Measurements from ENCODE around the gene DNAH2.
A peak's percentile ranks its signal among the peaks of the same experiment; 100 is the strongest.

DNAH2 gene

GRCh38 chr17:7818746-7819645, 101.5 kb downstream of the DNAH2 start:
- DNase-seq (ENCODE audit: low spot score) (no peak), FAIRE-seq (no peak)

- no peak for FAIRE-seq
- no peak for DNase-seq (ENCODE audit: low spot score)
These were observed 102.7 kb downstream of the DNAH2 start for GRCh38 chr17:7820231-7820630.

DNA sequence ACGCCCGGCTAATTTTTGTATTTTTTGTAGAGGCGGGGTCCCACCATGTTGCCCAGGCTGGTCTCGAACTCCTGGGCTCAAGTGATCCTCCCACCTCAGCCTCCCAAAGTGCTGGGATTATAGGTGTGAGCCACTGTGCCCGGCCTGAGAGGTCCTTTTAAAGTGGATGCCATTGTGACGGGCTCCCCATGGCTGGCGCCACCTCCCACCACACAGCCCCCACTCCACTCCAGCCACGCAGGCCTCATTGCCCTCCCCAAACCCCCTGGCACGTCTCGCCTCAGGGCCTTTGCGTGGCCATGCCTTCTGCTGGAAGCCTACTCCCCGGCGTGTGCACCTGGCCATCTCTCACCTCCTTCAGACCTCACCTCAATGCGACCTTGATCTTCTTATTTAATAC, 104.6 kb downstream of the DNAH2 start:
- no peak for DNase-seq (ENCODE audit: low spot score)
- FAIRE-seq = no peak

DNA sequence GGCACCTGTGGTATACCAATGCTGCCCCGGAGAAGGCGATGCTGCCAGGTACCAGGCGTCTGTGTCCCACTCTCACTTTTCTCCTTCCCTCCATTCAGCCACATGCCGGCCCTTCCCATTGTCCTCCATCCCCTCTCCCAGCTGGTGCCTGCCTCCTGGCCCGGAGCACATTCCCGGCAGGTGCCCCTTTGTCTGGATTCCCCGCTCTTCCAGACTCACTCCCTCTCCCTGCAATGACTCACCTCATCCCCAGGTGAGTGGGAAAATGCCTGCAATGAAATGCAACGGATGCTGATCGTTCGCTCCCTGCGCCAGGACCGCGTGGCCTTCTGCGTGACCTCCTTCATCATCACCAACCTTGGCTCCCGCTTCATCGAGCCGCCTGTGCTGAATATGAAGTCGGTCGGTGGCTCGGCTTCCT, 106.0 kb downstream of the DNAH2 start:
- DNase-seq (ENCODE audit: low spot score) = no peak
- FAIRE-seq = no peak

DNA sequence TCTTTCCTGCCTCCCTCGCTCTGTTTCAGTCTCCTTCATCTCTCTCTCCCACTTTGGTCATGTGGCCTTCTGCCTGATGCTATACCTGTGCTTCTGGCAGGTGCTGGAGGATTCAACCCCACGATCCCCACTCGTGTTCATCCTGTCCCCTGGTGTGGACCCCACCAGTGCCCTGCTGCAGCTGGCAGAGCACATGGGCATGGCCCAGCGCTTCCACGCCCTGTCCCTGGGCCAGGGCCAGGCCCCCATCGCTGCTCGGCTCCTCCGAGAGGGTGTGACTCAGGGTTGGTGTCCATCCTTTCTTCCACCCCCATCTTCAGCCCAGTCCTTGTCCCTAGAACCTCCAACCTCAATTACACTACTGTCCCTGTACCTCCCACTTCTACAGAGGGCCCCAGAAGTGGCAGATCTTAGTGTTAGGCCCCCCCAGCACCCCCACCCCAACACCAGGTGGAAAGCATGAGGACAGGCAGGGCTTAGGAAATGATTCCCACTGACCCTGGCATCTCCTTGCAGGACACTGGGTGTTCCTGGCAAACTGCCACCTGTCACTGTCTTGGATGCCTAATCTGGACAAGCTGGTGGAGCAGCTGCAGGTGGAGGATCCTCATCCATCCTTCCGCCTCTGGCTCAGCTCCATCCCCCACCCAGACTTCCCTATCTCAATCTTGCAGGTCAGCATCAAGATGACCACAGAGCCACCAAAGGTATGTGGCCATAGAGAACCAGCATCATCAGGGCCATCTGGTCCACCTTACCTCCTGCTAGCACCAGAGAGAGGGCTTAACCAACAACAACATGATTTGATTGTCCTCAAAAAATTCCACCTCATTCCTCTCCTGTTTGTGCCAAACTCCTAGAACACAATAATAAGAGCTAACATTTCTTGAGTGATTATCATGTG, 106.7 kb downstream of the DNAH2 start:
- DNase-seq (ENCODE audit: low spot score) (no peak), FAIRE-seq (no peak)

DNA sequence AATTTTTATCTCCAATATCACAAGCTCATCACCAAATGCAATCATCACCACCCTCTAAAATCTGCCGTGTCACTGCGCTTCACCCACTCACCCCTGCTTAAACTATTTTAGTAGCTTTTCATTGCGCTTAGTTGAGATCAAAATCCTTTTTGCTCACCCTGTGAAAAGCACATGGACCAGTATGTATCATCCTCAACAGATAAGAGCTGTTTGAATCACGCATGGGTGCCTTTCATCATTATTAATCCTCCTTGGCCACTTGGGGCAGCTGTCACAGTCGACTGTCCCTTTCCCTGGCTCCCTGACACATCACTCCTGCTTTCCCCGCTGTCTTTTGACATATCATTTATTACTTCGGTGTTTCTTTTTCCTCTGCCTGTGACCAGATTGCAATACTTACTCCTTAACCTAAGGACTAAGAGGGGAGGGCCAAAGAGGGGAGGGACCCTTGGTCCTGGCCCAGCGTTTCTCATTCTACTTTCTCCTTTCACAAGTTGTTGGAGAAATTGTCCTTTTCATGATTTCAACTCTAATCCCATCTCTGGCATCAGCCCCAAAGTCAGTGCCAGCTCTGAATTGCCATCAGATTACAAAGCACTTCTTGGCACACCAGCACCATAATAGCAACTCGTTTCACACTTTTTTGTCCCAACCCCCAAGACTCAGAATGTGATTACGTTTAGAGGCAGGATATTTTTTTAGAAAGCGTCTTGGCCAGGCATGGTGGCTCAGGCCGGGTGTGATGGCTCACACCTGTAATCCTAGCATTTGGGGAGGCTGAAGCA, 107.9 kb downstream of the DNAH2 start:
- no peak for FAIRE-seq
- DNase-seq (ENCODE audit: low spot score) = no peak

DNA sequence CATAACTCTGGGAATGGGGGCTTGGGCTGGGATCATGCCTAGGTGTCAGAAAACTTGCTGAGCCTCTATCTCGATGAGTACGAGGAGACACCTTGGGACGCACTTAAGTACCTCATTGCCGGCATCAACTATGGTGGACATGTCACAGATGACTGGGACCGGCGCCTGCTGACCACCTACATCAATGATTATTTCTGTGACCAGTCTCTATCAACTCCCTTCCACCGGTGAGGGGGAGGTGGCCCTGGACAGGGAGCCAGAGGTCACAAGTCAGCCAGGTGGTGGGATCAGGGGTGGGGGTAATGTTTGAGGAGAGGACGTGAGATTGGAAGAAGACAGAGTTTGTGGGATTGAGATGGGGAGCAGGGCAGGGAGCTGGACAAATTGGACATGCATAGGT, 113.1 kb downstream of the DNAH2 start:
- FAIRE-seq (no peak), DNase-seq (ENCODE audit: low spot score) (no peak)

- no peak for FAIRE-seq
These were observed 113.7 kb downstream of the DNAH2 start for GRCh38 chr17:7831233-7831632.

DNA sequence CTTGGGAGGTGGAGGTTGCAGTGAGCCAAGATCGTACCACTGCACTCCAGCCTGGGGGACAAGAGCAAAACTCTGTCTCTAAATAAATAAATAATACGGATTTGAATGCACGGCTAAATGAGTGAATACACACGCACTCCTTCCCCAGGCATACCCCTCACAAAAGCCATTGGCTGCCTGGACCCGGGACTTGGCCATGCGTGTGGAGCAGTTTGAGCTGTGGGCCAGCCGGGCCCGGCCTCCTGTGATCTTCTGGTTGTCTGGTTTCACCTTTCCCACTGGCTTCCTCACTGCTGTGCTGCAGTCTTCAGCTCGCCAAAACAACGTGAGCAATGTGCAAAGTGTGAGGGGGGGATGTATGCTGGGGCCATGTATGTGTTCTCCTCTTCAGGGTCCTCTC, 114.9 kb downstream of the DNAH2 start:
- FAIRE-seq (no peak), DNase-seq (ENCODE audit: low spot score) (no peak)

More at GRCh38 chr17:7831233-7831632, 113.7 kb downstream of the DNAH2 start:
- no peak for DNase-seq (ENCODE audit: low spot score)

- DNase-seq (ENCODE audit: low spot score) (no peak), FAIRE-seq (no peak)
These were observed 115.7 kb downstream of the DNAH2 start for GRCh38 chr17:7833011-7833794.

DNA sequence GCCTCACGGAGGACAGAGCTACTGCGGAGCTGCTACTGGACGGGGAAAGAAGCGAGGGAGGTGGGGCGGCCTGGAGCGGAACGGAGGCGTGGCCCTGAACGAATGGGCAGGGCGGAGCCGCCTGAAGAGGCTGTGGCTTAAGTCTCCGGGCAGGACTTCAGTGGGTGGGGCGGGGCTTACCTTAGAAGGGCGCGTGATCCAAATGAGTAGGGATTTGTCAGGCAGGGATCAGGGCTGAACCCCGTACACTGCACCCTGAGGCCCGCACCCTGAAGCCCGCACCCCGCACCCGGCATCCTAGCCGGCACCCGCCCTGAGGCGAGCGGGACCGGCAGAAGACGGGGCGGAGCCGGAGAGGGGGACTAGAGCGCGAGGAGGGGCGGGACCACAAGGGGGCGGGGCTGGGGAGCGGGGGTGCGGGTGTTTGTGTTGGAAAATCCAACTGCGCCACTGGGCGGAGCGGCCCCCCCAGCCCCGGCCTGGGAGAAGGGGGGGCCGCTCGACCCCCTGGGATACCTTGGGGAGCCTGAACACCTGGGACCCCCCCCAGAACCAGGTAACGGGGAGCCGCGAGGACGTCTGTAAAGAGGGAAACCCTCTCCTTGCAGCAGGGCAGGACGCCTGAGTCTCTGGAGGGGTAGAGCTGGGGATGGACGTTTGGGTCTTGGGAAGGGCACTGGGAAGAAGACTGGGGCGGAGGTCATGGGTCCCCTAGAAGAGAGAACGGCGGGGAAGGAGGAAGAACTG, 116.4 kb downstream of the DNAH2 start, which contains the start of gene KDM6B:
Gene KDM6B (plus strand): TSS at position 423 of the 747 bp plus-strand sequence. CDS start 11,338 bp downstream, outside the sequence.
- FAIRE-seq = no peak

DNA sequence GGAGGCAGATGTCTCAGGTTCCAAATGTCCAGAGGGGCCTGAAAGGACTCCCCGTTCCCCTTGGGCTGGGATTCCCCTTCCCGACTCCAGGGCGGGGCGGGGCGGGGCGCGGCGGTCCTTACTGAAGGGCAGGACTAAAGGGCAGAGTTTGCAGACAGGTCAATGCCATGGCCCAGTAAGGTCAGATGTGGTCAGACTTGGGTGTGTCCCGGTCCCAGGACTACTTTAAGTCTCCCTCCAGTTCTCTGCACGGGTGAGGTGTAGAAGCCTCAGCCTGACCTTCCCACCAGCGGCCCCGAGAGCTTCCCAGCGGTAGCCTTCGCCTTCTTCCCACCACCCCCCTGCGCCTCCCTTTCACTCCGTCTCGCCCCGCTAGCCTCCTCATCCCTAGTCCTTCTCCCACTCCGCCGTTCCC, 117.0 kb downstream of the DNAH2 start:
- FAIRE-seq (no peak), DNase-seq (ENCODE audit: low spot score) (no peak)

More for the DNA sequence above, 116.4 kb downstream of the DNAH2 start, which contains the start of gene KDM6B:
- peak; percentile 86 for DNase-seq (ENCODE audit: low spot score)

GRCh38 chr17:7834957-7835813, 117.6 kb downstream of the DNAH2 start:
- no peak for FAIRE-seq
- peak; percentile 92 for DNase-seq (ENCODE audit: low spot score)

GRCh38 chr17:7835814-7836595, 118.5 kb downstream of the DNAH2 start:
- DNase-seq (ENCODE audit: low spot score) = no peak
- FAIRE-seq = no peak

DNA sequence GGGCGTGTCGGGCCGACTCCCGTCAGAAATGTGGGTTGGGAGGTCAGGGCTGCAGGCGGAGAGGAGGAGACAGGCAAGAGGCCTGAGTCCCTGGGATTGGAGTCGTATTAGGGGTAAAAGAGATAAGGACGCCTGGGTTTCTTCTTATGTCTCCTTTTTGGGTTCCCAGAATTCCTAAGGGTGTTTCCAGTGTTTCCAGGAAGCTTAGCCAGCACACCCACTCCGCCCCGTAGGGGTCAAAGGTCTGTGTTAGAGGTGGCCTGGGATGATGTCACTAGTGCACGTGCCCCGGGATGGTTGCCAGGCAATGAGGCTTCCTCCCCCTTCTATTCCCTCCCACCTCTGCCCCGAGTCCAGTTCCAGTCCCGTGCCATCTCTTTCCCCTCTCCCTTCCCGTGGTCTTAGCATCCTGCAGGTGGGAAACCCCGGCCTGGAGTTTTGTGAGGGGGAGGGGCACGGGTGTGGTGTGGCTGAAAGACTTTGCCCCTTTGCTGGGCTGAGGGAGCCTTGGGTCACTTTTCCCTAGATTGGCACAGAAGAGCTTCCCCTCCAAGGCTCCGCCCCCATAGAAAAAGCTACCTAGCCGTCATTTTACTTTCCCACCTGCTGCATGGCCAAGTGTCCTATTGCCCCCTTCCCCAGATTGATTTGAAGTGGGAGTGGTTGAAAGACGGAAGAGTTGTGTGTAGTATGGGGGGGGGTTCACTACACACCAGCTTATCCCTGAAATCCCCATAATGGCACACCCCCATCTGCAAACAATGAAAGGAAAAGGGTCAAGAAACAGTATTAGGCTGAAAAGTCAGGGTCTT, 119.3 kb downstream of the DNAH2 start:
- FAIRE-seq = peak; percentile 30

DNA sequence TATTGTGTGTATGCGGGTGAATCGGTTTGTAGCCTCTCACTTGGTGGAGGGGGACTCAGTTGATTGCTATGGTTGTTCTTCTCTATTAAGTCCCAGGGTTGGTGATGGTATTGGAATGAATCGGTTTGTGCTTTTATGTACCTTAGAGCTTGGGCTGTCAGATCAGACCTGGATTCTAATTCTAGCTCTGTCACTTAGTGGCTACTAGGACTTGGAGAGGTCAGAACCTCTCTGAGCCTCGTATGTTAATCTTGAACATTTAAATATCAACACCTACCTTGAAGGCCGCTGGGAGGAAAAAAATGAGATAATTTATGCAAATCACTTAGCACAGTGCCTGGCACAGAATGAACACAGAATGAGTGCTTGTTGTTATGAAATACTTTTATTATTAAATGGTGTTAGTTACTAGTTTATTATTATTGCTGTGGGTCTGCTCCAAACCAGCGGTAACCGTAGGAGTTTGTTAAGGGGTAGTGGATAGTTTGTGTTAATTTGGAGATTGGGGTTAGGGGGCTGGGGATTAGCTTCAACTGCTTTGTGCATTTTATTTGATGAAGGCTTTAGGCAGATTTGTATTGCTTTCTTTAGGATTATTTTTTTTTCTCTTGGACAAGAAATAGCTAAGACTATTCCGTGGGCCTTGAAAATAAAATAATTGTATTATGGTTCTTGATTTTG, 120.0 kb downstream of the DNAH2 start:
- DNase-seq (ENCODE audit: low spot score) = no peak

More for the DNA sequence above, 119.3 kb downstream of the DNAH2 start:
- no peak for DNase-seq (ENCODE audit: low spot score)

More for the DNA sequence above, 120.0 kb downstream of the DNAH2 start:
- no peak for FAIRE-seq

All from urothelium cell line (cell line).